ENCODE data around the gene BRI3. TPM values are rescaled to one million over a fixed set of nuclear protein-coding genes. Genes with fewer than 3 reads are reported as not detected.

BRI3 gene, protein sequence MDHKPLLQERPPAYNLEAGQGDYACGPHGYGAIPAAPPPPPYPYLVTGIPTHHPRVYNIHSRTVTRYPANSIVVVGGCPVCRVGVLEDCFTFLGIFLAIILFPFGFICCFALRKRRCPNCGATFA
- 70.9 TPM for polyA plus RNA-seq (2012; ENCODE audit: insufficient read depth, insufficient read length)

DNA sequence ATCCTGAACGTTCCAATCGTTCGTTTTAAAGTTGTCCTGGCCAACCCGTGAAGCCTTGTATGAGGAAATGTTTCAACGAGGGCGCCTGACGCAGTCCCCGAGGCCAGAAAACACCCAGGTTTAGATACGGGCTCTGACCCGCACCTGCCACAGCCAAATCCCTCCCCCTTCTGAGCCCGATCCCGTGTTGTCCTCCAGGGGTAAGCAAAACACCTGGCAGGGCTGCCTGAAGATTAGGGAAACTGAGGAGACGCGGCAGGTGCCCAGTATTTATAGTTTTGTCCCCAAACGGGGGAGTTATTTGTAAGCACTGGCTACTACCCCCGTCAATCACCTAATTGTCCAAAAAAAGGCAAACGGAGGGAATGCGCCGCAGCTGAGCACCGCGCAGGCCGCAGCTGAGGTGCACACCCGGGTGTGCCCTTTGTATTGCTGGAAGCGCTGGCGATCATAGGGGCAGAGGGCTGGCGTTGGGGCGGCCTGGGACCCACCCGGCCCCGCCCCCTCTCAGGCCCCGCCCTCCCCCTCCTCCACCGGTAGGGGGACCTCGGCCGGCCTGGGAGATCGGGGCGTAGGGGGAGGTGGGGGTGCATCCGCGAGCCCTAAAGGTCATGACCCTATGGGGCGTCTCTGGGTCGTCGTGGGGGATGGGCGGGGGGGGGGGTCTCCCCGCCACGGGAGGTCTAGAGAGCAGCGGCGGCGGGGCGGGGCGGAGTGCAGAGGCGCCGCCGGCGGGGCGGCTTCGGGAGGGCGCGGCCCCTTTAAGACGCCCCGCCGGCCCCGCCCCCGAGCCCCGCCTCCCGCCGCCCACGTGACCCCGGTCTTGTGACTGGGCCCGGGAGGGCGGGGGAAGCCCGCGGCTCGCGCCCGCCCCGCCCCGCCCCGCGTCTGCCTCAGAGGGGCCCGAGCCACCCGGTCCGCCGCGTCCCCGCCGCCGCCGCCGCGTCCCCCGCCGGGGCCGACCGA is at the start of gene BRI3:
BRI3 (plus strand) TSS at position 896 of the 966 bp plus-strand sequence. CDS start 110 bp downstream, outside the sequence.
- DNase-seq (ENCODE audit: low read depth, low spot score), result peak; percentile 65

DNA sequence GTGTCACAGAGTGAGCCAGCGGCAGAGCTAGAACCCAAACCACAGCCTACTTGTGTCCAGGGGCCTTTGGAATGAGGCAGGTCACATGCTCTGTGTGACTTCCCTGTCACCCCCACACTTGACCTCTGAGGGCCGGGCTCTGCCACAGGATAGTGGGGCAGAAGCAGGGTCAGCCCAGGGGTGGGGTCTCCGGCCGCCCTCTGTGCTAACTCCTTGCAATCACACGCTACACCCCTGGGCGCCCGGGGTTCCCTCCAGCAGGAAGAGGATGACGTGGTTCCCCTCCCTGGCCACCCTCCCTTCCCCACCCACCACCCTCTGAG is 49.3 kb upstream of the BRI3 start:
- H3K4me3 ChIP-seq (ENCODE audit: low read length), result no peak overlapping the region
- DNase-seq (ENCODE audit: low read depth, low spot score), result no peak

More for the DNA sequence above, at the start of gene BRI3:
- H3K4me3 ChIP-seq (ENCODE audit: low read length), result peak within 1 kb of the TSS; percentile 67

DNA sequence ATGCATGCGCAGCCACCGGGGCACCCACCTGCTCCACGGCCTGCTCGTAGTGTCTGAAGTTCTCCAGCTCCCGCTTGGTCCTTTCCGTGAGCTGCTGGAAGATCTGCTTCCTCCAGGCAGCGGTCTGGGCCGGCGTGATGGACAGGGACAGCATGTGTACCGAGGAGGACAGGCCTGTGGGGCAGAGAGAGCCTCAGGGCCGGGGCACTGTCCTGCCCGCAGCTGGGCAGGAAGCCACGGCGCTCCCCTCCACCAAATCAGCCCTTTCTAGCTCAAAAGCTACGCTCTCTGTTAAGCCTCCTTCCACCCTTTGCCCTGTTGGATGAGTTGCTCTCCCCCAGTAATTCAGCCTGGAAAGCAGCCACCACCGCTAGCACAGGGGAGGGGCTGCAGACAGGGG is 48.7 kb upstream of the BRI3 start:
- DNase-seq (ENCODE audit: low read depth, low spot score), result no peak
- H3K4me3 ChIP-seq (ENCODE audit: low read length), result no peak overlapping the region

DNA sequence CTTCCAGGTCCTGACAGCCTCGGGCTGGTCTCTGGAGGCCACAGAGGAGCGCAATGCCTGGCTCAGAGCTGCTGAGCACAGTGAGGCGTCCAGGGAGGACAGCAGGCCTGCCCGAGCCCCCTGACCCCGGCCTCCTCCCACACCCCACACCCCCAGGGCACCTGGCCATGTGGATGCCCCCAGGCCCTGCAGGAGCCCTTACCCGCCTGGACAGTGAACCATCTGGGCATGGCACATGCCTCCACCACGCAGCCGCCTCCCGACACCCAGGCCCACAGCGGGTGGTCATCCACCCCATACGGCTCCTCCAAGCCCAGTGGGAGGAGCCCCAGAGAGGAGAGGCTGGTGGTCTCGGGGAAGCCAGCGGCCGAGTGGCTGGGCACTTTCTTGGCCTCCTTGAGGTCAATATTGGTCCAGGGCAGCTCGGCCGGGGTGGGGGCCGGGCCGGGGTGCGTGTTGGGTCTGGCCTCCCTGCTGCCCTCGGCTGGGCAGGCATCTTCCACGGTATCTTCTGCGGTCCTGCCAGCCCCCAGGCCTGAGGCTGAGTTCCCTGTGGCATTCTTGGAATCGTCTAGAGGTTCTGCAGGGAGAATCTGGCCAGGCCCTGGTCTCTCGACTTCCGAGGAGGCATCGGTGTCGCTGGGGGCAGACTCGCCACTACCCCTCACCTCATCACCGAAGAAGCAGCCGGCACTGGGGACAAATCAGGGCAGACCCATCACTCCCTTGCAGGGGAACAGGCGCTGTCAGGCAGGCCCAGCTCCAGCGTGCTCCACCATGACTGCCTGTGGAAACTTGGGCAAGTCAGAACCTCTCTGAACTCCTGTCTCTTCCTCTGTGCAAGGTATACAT is 48.0 kb upstream of the BRI3 start:
- H3K4me3 ChIP-seq (ENCODE audit: low read length), result no peak overlapping the region
- DNase-seq (ENCODE audit: low read depth, low spot score), result no peak

DNA sequence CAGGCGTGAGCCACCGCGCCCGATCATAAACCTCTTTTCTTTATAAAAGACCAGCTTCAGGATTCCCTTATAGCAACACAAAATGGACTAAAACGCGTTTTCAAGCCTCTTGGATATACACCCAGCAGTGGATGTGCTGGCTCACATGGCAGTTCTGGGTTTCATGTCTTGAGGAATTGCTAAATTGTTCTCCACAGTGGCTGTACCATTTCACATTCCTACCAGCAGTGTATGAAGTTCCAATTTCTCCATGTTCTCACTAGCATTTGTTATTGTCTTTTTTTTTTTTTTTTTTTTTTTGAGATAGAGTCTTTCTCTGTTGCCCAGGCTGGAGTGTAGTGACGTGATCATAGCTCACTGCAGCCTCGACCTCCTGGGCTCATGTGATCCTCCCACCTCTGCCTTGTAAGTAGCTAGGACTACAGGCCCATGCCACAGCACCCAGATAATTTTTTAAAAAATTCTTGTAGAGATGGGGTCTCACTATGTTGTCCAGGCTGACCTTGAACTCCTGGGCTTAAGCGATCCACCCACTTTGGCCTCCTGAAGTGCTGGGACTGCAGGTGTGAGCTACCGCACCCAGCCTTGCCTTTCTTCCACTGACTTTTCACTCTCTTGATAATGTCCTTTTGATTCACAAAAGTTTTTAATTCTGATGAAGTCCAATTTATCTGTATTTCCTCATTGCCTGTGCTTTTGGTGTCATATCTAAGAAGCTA is 46.9 kb upstream of the BRI3 start:
- DNase-seq (ENCODE audit: low read depth, low spot score), result no peak

DNA sequence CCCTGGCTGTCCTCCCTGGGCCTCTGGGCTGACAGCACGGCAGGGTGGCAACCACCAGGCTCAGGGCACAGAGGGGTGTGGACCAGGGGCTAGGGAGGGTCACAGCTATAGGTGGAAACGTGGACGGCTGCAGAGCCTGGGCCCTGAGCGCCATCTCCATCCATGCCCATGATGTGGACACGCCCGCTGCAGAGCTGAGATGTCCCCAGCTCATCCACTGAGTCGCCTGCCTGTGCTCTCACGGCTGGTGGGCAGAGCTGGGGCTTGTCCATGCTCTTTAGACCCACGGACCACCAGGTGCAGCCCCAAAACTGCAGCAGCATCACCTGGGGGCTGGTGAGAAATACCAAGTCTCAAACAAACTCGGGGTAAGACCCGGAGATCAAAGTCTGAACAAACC is 45.6 kb upstream of the BRI3 start:
- no peak for DNase-seq (ENCODE audit: low read depth, low spot score)
- H3K4me3 ChIP-seq (ENCODE audit: low read length), result no peak overlapping the region

More for the DNA sequence above, 46.9 kb upstream of the BRI3 start:
- H3K4me3 ChIP-seq (ENCODE audit: low read length), result no peak overlapping the region

DNA sequence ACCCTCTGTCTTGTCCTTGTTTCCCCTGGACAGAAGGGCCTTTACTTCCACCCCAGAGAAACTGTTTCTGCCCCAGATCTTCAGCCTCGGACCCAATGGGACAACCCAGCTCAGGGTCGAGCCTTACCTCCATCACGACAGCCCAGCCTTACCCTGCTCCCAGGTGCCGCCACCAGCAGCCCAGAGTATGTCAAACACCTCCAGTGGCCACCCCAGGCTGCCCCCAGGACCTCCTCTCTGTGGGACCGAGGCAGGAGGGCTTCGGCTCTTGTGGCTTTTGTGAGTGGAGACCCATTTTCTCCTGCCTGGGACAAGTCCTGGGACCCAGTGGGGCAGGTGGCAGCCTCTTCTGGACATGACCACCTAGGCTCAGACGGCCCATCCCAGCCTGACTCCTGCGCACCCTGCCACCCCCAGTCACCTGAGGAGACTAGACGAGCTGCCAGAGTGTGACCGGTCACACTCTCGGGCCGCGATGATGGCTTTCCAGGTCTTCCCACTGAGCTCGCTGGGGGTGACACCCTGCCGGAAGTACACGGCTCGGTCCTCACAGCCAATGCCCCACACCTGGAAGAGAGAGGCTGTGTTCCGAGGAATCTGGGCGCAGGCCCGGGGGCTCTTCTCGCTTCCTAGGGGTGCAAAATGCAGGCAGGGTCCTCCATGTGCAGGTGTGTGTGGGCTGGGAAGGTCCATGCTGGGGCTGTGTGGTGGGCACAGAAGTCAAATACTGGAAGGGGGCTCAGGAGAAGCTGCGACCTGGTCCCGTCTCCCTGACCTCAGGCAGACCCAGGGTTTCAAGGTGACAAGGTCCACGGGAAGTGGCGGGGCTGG is 44.9 kb upstream of the BRI3 start:
- no peak for DNase-seq (ENCODE audit: low read depth, low spot score)
- H3K4me3 ChIP-seq (ENCODE audit: low read length), result no peak overlapping the region

DNA sequence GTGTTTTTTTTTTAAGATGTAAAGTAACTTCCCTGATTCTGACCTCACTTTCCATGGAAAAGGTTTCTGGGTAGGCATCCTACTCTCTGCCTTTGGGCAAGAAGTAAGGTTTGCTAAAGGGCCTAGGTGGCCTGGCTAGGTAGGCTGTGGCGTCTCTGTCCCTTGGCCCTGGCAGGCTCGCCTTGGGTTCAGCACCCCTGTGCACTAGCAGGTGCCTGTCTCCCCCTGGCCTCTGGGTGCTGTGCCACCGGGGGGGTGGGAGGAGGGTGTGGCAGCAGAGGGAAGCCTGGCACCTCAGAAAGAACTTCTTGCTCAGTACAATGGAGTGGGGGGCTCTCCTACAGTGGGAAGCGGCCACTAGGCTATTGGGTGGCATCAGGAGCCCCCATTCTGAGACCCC is 43.4 kb upstream of the BRI3 start:
- no peak for DNase-seq (ENCODE audit: low read depth, low spot score)
- H3K4me3 ChIP-seq (ENCODE audit: low read length), result no peak overlapping the region

DNA sequence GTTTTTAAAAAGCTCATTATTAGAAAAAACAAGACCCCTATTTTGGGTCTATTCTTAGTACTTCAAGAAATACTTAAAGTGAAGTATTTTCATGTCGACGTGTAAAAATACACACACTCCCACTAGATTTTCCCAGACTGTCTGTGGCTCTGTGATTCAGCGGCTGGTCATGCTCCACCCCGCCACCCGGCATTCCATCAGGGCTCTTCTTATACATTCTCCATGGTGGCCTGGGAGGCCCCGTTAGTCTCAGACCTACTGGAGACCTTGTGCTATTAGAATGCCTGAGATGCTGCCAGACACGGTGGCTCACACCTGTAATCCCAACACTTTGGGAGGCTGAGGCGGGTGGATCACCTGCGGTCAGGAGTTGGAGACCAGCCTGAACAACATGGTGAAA is 42.5 kb upstream of the BRI3 start:
- H3K4me3 ChIP-seq (ENCODE audit: low read length), result no peak overlapping the region
- no peak for DNase-seq (ENCODE audit: low read depth, low spot score)

DNA sequence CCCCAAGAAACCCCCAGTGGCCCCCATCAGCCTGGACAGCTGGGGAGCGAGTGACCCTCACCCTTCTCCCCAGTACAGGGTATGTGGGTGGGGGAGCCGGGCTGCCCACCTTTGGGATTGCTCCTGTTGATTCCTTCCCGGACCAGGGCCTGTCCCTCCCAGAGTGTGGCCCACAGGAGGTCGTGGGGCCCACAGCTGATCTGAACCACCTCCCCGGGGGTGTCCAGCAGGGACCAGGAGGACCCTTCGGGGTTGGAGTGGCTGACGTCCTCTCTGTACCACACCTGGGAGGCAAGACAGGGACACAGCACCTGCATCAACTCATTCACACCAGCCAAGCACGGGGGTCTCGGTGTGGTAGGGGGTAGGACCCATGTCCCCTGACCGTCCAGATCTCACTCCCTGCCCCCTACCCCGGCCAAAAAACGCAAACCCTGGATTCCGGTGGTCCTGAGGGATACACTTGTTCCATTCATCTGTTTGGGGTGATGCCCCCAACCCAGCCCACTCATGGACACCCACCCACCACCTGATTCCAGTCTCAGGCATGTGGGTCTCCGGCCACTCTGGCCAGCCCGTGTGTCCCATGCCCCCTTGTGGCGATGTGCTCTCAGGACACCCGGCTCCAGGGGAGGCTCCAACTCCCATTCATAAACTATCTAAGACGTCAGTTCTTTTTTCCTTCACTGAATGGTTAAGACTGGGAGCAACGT is 40.4 kb upstream of the BRI3 start:
- no peak for DNase-seq (ENCODE audit: low read depth, low spot score)
- no peak overlapping the region for H3K4me3 ChIP-seq (ENCODE audit: low read length)

DNA sequence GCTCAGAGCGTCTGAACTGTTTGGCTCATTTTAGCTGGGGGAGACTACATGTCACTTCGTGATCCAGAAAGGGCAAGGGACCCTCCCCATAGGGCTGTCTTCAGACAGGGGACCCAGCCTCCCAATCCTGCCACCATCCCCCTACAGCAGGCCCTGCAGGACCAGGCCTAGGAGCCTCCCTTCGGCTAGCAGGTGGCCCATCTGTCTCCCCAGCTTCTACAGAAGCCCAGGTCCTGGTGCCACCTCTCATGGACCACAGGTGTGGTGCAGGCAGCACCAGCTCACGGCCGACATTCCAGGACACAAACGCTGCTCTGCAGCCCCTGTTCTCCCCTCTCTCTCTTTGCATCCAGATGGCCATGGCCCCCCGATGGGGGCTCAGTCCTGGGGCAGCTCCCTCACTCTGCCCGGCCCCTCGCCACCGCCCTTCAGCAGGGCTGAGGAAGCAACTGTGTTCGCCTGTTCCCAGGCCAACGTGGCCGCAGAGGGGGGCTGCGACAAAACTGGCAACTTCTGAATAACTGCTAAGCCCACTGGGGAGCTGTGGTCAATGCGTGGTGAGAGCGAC is 39.7 kb upstream of the BRI3 start:
- H3K4me3 ChIP-seq (ENCODE audit: low read length), result no peak overlapping the region
- DNase-seq (ENCODE audit: low read depth, low spot score), result no peak

DNA sequence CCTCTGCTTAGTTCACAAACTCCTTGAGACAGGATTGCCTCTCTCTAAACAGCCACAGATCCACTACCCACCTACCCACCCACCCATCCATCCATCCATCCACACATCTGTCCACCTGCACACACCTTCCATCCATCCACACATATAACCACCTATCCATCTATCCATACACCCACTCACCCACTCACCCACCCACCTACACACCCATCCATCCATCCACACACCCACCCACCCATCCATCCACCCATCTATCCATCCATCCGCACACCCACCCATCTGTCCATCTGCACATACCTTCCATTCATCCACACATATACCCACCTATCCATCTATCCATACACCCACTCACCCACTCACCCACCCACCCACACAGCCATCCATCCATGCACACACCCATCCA is 39.1 kb upstream of the BRI3 start:
- no peak overlapping the region for H3K4me3 ChIP-seq (ENCODE audit: low read length)
- no peak for DNase-seq (ENCODE audit: low read depth, low spot score)

DNA sequence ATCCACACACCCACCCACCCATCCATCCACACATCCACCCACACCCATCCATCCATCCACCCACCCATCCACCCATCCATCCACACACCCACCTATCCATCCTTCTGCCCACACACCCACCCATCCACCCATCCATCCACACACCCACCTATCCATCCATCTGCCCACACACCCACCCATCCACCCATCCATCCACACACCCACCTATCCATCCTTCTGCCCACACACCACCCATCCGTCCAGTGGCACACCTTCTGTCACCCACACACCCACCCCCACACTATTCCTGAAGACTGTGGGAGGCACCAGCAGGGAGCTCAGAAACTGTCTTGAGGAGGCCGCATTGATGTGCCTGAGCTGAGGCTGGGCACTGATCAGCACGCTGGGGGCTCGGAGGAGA is 38.6 kb upstream of the BRI3 start:
- no peak overlapping the region for H3K4me3 ChIP-seq (ENCODE audit: low read length)
- no peak for DNase-seq (ENCODE audit: low read depth, low spot score)

DNA sequence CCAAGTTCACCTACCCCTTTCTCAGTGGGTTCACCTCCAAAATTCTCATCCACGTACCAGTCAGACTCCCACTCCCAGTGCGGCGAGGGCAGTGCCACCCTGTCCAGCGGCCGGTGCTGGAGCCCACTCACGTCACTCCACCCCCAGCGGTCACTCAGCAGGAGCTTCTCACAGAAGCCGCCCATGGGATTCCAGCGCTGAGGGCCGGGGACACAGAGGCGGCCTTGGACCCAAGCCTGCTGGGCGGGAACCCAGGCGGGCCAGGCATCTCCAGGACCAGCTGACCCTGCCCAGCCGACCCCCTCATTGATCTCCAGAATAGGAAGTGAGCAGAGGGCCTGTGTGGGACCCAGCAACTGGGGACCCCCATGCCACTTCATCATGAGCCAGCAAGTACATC is 36.6 kb upstream of the BRI3 start:
- no peak overlapping the region for H3K4me3 ChIP-seq (ENCODE audit: low read length)
- DNase-seq (ENCODE audit: low read depth, low spot score), result no peak

DNA sequence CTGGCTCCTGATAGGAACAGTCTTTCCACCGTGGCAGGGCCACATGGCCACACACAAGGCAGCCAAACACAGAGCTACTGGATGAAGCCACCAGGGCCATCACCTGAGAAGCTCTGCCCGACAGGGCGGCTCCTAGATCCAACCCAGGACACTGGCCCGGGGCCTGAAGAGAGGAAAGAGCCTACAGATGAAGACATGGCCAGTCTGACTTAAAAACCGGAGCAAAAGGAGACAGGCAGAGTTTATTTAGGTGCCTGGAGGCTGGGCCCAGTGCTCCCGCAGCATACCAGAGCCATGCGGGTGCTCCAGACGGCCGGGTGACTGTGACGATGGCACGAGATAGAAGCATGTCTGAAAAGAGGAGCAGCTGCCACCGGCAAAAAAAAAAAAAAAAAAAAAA is 33.3 kb upstream of the BRI3 start:
- H3K4me3 ChIP-seq (ENCODE audit: low read length), result no peak overlapping the region
- DNase-seq (ENCODE audit: low read depth, low spot score), result no peak

DNA sequence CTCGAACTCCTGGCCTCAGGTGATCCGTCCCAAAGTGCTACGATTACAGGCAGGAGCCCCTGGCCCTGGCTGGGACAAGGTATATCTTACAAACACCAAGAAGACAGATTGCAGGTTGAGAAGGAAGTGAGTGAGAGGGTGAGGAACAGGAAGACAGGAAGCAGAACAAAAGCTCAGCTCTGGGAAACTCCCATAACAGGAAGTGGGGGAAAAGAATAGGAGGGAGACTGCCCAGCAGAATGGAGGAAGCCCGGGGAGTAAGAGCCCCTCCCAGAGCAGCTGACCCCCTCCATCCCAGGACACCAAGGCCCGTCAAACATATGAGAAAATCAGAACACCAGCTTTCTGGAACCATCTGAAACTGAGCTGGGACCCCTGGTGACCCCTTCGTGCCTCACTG is 32.4 kb upstream of the BRI3 start:
- DNase-seq (ENCODE audit: low read depth, low spot score), result no peak
- H3K4me3 ChIP-seq (ENCODE audit: low read length), result no peak overlapping the region

DNA sequence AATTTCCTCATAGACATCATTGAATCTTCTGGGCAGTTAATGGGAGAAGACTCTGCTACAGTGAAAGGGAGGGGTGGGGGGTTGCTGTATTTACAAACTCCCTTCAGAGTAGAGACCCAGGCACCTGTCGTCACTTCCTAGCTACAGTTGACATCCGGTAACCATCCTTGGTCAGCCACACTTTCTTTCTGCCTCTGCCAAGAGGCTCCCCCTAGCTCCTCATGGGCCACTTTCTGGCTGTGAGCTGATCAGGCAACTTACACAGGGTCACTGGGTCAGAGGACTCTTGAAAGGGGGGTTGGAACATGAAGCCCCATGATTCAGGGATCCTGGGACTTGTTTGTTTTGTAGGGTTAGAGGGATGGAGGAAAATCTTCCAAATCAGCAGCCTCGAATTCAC is 30.7 kb upstream of the BRI3 start:
- DNase-seq (ENCODE audit: low read depth, low spot score), result peak; percentile 67
- peak overlapping the region; percentile 87 for H3K4me3 ChIP-seq (ENCODE audit: low read length)

DNA sequence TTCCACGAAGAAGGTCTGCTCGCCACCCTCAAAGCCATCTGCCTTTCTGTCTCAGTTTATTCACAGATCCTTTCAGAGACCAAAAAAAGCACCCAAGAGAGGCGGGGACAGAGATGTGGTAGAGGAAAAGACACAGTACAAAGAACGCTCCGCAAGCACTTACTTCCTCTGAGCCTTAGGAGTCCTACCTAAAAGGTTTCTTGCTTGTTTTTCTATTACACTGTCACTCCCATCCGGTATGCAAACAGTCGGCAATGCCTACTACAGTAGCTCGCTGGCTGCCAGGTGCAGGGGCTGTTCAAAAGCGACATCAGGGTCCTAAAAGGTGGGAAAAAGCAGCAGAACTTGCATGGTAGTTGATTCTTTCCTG is 30.3 kb upstream of the BRI3 start:
- peak; percentile 56 for DNase-seq (ENCODE audit: low read depth, low spot score)
- H3K4me3 ChIP-seq (ENCODE audit: low read length), result peak overlapping the region; percentile 87

Data from Jurkat, Clone E6-1 (cell line).